HepG2 (cell line): ENCODE measurements around the gene RHOBTB1.
"Not testable (repeated sequence)": the region's sequence is repeated elsewhere in the genome, so short reads cannot be mapped to it uniquely, and the experiment has no call there.

Experiments used
- CTCF ChIP-seq: sonication (generic); formaldehyde crosslinking; IDR thresholded peaks from 2 replicates; pipeline ENCODE4 v1.5.0; 2020; ENCODE audit warnings: mild to moderate bottlenecking, missing genetic modification reagents, moderate library complexity
- FOSL2 ChIP-seq: sonication (generic); formaldehyde crosslinking; IDR thresholded peaks from 2 replicates; pipeline ENCODE4 v1.4.0; 2020; ENCODE audit warnings: missing genetic modification reagents
- KDM5A ChIP-seq: fragments of 200-600 bp; sonication (generic); IDR thresholded peaks from 2 replicates; pipeline ENCODE4 v1.7.0; 2018; ENCODE audit warnings: antibody characterized with exemption, mild to moderate bottlenecking, low read length, borderline replicate concordance
- STAG1 ChIP-seq: sonication (generic); formaldehyde crosslinking; IDR thresholded peaks from 2 replicates; pipeline ENCODE4 v1.4.0; 2020; ENCODE audit warnings: missing genetic modification reagents
- ZBTB33 ChIP-seq: sonication (generic); formaldehyde crosslinking; IDR thresholded peaks from 2 replicates; pipeline ENCODE4 v1.4.0; 2020; ENCODE audit warnings: missing genetic modification reagents

- TF ChIP-seq ZBTB33 (CRISPR knock-in tag); KDM5A; CTCF (CRISPR knock-in tag); FOSL2 (CRISPR knock-in tag); STAG1 (CRISPR knock-in tag): not testable (repeated sequence)
These were observed 102.8 kb downstream of the RHOBTB1 start for GRCh38 chr10:60841227-60841626.
